PC-9 (cell line): Measurements from ENCODE around the gene CALU. TPM values are rescaled to one million over a fixed set of nuclear protein-coding genes. Genes with fewer than 3 reads are reported as not detected.

Experiments
- BruUV-seq: library from RNA; stranded (reverse); fragments of 400-500 nt; replicated peaks from 2 replicates; lab custom pipeline; 2021; lab: Mats Ljungman, UMichigan
- CTCF ChIA-PET: fragments of 300-600 bp; sonication (Branson Sonifier 250); formaldehyde crosslinking; loops from one replicate; lab custom pipeline; 2022; ENCODE audit warnings: antibody characterized with exemption; lab: Charles Lee
- POLR2A ChIA-PET: fragments of 300-600 bp; sonication (Branson Sonifier 250); formaldehyde crosslinking; loops from one replicate; lab custom pipeline; 2022; ENCODE audit warnings: antibody characterized with exemption; ENCODE audit not compliant: unreplicated experiment; lab: Charles Lee
- DNase-seq, 2 experiments: peaks; one replicate each; pipeline versions ENCODE4 v3.0.0 to v3.0.0-alpha.2; 2015 to 2022; ENCODE audit warnings: mixed read lengths in 1 of 2
- H2AFZ ChIP-seq: fragments of 200-600 bp; sonication (generic); 2 replicates; pipeline ENCODE4 v1.8.1; 2017; ENCODE audit warnings: antibody characterized with exemption
- H3F3A ChIP-seq: fragments of 200-600 bp; sonication (generic); 2 replicates; pipeline ENCODE4 v1.8.1; 2017; ENCODE audit warnings: antibody characterized with exemption, mild to moderate bottlenecking, low read depth; ENCODE audit not compliant: insufficient read depth
- H3K27ac ChIP-seq: fragments of 200-600 bp; sonication (generic); 2 replicates; pipeline ENCODE4 v1.6.1; 2016; ENCODE audit warnings: mixed run types
- H3K27me3 ChIP-seq: fragments of 200-600 bp; sonication (generic); 2 replicates; pipeline ENCODE4 v1.6.1; 2016; ENCODE audit warnings: low read depth, mixed run types; ENCODE audit not compliant: insufficient read depth
- H3K36me3 ChIP-seq: fragments of 200-600 bp; sonication (generic); 2 replicates; pipeline ENCODE4 v1.6.1; 2016; ENCODE audit warnings: low read depth, mixed run types
- H3K4me1 ChIP-seq: fragments of 200-600 bp; sonication (generic); replicated peaks from 2 replicates; pipeline ENCODE4 v1.6.1; 2016; ENCODE audit warnings: mixed run types; ENCODE audit not compliant: insufficient read depth
- H3K4me2 ChIP-seq: fragments of 200-600 bp; sonication (generic); 2 replicates; pipeline ENCODE4 v1.6.1; 2017; ENCODE audit warnings: mixed run types
- H3K4me3 ChIP-seq: fragments of 200-600 bp; sonication (generic); 2 replicates; pipeline ENCODE4 v1.6.1; 2016; ENCODE audit warnings: mixed run types
- H3K79me2 ChIP-seq: fragments of 200-600 bp; sonication (generic); 2 replicates; pipeline ENCODE4 v1.6.1; 2017; ENCODE audit warnings: low read depth, mixed run types
- H3K9me2 ChIP-seq: fragments of 200-600 bp; sonication (generic); 2 replicates; pipeline ENCODE4 v1.8.1; 2017; ENCODE audit warnings: mild to moderate bottlenecking; ENCODE audit not compliant: insufficient read depth
- H3K9me3 ChIP-seq: fragments of 200-600 bp; sonication (generic); 2 replicates; pipeline ENCODE4 v1.8.1; 2016; ENCODE audit warnings: low read depth; ENCODE audit not compliant: insufficient read depth
- H4K20me1 ChIP-seq: fragments of 200-600 bp; sonication (generic); 2 replicates; pipeline ENCODE4 v1.8.1; 2017; ENCODE audit not compliant: insufficient read depth
- EZH2 ChIP-seq: fragments of 200-600 bp; sonication (generic); IDR thresholded peaks from 2 replicates; pipeline ENCODE4 v1.8.0; 2017; ENCODE audit warnings: antibody characterized with exemption, low read depth
- intact Hi-C: fragments of 100-400 bp; cut with micrococcal nuclease; formaldehyde crosslinking; loops from one replicate; pipeline ENCODE4 v1.10.0; 2022; ENCODE audit not compliant: unreplicated experiment
- total RNA-seq: library from RNA; stranded (reverse); gene quantifications from 2 replicates; pipeline ENCODE4 v1.2.3, GENCODE V29; 2021
- TF ChIP-seq, protein P1 (sequence below): fragments of 200-600 bp; sonication (generic); conservative IDR thresholded peaks from 2 replicates; pipeline ENCODE4 v1.6.1; 2017; ENCODE audit warnings: mixed run types, antibody characterized with exemption, mild to moderate bottlenecking, moderate library complexity

CALU gene
- total RNA-seq, 1 experiment from 2014 or later, result 152 TPM

DNA sequence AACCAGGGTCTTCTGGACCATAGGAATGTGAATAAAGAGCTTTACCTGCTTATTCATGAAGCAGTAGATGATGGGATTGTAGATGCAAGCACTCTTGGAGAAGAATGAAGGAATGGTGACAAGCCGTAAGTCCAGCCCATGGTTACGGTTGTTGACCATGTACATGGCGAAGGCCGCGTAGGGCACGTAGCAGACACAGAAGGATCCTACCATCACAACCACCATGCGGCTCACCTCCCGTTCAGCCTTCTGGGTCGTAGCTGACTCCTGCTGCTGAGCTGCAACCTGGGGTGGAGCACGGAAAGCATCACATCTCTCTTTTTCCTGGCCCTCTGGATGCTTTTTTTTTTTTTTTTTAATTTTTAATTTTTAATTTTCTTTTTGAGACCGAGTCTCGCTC lies 34.4 kb downstream of the CALU start:
- BruUV-seq, result no TSS peak
- ChIA-PET CTCF (no interaction called here), POLR2A (no interaction called here)
- no peak overlapping the region for H3K27ac ChIP-seq
- no peaks in the 10 kb centered on the region for H3K79me2 ChIP-seq
- no peak overlapping the region for H3K4me2 ChIP-seq
- no peaks in the 10 kb centered on the region for H4K20me1 ChIP-seq
- intact Hi-C loops, result no loop called here
- DNase-seq, result no peak
- no peaks in the 10 kb centered on the region for H3K27me3 ChIP-seq
- no peaks in the 10 kb centered on the region for H3K9me2 ChIP-seq
- H2AFZ ChIP-seq, result no peak overlapping the region
- peaks cover 13% of the 10 kb centered on the region for H3F3A ChIP-seq
- H3K9me3 ChIP-seq, result no peaks in the 10 kb centered on the region; the same call in 1 of the 2 replicates
- H3K36me3 ChIP-seq, result peaks cover 19% of the 10 kb centered on the region
- TF ChIP-seq, protein P1, sequence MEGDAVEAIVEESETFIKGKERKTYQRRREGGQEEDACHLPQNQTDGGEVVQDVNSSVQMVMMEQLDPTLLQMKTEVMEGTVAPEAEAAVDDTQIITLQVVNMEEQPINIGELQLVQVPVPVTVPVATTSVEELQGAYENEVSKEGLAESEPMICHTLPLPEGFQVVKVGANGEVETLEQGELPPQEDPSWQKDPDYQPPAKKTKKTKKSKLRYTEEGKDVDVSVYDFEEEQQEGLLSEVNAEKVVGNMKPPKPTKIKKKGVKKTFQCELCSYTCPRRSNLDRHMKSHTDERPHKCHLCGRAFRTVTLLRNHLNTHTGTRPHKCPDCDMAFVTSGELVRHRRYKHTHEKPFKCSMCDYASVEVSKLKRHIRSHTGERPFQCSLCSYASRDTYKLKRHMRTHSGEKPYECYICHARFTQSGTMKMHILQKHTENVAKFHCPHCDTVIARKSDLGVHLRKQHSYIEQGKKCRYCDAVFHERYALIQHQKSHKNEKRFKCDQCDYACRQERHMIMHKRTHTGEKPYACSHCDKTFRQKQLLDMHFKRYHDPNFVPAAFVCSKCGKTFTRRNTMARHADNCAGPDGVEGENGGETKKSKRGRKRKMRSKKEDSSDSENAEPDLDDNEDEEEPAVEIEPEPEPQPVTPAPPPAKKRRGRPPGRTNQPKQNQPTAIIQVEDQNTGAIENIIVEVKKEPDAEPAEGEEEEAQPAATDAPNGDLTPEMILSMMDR, result no peak
- no peak for TF ChIP-seq EZH2
- no peaks in the 10 kb centered on the region for H3K4me1 ChIP-seq
- no peak overlapping the region for H3K4me3 ChIP-seq

DNA sequence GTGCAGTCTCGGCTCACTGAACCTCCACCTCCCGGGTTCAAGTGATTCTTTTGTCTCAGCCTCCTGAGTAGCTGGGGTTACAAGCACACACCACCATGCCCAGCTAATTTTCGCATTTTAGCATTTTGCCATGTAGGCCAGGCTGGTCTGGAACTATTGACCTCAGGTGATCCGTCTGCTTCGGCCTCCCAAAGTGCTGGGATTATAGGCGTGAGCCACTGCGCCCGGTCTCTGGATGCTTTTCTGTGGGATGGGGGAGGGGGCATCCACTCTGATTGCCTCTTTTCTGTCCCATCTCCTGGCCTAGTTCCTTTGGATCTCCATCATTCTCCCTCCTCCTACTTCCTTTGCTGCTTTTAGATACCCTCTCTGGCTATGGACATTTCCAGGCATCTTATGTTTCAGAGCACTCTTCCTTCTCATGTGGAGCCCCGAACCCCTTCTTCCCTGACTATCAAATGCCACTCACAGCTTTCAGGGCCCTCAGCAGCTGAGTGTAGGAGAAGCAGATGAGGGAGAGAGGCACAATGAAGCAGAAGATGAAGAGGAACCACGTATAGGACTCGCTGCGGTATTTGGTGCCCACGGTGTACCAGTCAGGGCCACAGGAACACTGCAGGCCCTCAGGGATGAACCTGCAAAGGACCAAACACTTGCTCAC lies 35.0 kb downstream of the CALU start:
- Histone ChIP-seq H3K4me1 (no peaks in the 10 kb centered on the region), H3K9me3 (no peaks in the 10 kb centered on the region; the same call in 1 of the 2 replicates), H3K27me3 (no peaks in the 10 kb centered on the region), H3K9me2 (no peaks in the 10 kb centered on the region), H3K36me3 (peaks cover 13% of the 10 kb centered on the region), H3K79me2 (no peaks in the 10 kb centered on the region), H3F3A (peaks cover 13% of the 10 kb centered on the region), H4K20me1 (no peaks in the 10 kb centered on the region), H3K4me3 (no peak overlapping the region), H3K4me2 (no peak overlapping the region), H2AFZ (no peak overlapping the region), H3K27ac (no peak overlapping the region)
- CTCF ChIA-PET, result no interaction called here
- BruUV-seq, result no TSS peak
- no peak for DNase-seq
- POLR2A ChIA-PET, result no interaction called here
- intact Hi-C loops, result no loop called here
- no peak for TF ChIP-seq EZH2
- TF ChIP-seq, protein P1, result no peak

DNA sequence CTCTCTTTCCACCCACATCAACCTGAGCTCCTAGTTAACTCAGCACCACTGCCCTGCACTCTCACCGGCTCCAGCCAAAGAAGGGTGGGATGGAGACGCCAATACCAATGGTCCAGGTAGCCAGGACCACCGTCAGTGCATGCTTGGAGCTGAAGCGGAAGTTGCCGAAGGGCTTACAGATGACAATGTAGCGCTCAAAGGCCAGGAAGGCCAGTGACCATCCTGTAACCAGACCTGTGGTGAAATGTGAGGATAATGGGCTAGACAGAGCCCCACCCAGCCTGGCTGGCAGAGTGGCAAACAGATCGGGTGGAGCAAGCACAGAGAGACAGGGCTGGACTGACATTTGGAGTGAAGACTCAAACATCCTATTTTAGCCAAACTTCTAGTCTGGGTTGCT lies 35.8 kb downstream of the CALU start:
- H3K4me3 ChIP-seq, result no peak overlapping the region
- H3K27me3 ChIP-seq, result no peaks in the 10 kb centered on the region
- no TSS peak for BruUV-seq
- peaks cover 6% of the 10 kb centered on the region; the same call in 1 of the 2 replicates for H3K36me3 ChIP-seq
- H3K4me2 ChIP-seq, result no peak overlapping the region
- H3K27ac ChIP-seq, result no peak overlapping the region
- H3K9me3 ChIP-seq, result no peaks in the 10 kb centered on the region; the same call in 1 of the 2 replicates
- no peak for TF ChIP-seq EZH2
- TF ChIP-seq, protein P1, result no peak
- intact Hi-C loops, result no loop called here
- H3K4me1 ChIP-seq, result no peaks in the 10 kb centered on the region
- H3F3A ChIP-seq, result peaks cover 13% of the 10 kb centered on the region
- POLR2A ChIA-PET, result no interaction called here
- no peaks in the 10 kb centered on the region for H3K9me2 ChIP-seq
- no peaks in the 10 kb centered on the region for H3K79me2 ChIP-seq
- CTCF ChIA-PET, result interaction anchor here (0.6 kb wide), 1 partner anchor 20 kb away, joined by 6 read pairs; no protein-coding TSS in a partner anchor
- H4K20me1 ChIP-seq, result no peaks in the 10 kb centered on the region
- H2AFZ ChIP-seq, result no peak overlapping the region
- no peak for DNase-seq
